ENCODE data around the gene ELP6. TPM values are rescaled to one million over a fixed set of nuclear protein-coding genes. Genes with fewer than 3 reads are reported as not detected.
A peak's percentile ranks its signal among the peaks of the same experiment; 100 is the strongest.
"Not testable (repeated sequence)": the region's sequence is repeated elsewhere in the genome, so short reads cannot be mapped to it uniquely, and the experiment has no call there.

The ELP6 gene
- total RNA-seq, 1 experiment from 2014 or later: 36.1 TPM

DNA sequence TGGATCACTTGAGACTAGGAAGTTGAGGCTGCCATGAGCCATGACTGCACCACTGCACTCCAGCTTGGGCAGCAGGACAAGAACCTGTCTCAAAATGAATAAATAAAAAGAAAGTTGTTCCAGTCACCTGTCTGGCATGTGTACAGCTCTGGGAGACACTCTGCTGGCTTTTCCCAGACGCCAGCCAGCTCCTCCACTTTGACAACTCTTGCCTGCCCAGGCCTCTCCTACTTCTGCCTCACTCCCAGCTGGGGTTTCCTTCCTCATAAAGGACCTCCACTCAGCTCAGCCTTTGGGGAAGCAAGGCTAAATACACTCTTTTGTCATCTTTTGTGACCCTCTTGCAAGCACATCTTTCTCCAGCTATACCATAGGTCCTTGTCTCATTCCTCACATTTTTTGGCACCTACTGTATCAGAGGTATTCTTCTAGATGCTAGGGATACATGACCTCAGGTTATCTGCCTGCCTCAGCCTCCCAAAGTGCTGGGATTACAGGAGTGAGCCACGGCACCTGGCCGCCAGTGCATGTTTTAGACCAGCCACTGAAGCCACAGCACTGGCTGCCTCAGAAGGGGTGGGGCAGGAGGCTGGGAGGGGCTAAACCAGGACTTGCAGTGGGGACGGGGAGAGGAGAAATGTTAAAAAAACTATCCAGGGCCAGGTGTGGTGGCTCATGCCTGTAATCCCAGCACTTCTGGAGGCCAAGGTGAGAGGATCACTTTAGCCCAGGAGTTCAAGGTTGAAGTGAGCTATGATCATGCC is 10.0 kb upstream of the ELP6 start:
- H3K36me3 ChIP-seq: no peaks in the 10 kb centered on the region
- H3K9me3 ChIP-seq (replicated peaks): no peaks in the 10 kb centered on the region
- no peaks in the 10 kb centered on the region for H3K27me3 ChIP-seq
- DNase-seq: no peak
- no peak overlapping the region for H3K27ac ChIP-seq
- H3K4me3 ChIP-seq: no peak overlapping the region
- H3K4me1 ChIP-seq: no peaks in the 10 kb centered on the region

DNA sequence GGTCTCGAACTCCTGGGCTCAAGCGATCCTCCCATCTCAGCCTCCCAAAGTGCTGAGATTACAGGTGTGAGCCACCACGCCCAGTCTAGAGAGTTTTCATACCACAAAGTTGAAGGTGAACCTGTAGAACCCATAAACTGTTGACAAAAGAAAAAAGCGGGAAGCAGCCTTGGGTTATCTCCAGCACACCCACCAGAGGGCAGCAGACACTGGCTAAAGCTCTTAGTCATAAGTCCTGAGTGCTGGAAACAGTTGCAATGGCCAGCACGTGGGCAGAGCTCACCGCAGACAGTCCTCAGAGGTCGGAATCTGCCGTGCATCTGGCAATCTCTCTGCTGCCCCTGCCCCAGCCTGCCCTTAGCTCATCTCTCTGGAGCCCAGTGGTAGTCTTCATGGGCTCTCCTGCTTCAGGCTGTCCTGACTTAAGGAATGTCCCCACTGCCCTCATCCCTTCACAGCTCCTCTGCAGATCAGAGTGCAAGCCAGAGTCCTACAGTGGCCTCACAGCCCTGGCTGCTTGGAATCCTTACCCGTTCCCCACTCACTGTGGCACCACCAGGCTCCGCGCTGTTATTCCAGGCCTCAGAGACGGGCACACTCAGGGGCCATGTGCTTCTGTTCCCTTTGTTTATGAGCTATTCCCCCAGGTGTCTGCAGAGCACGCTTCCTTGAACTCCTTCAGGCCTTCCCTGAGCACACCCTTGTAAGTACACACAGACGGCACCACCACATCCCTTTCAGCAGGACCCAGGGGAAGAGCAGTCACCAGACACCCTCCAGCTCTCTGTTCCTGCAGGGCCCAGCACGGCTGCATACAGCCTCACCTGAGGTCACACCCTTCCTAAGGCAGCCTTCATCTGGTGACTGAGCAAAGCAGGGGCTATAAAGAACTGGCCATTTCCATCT is 8.8 kb upstream of the ELP6 start:
- no peaks in the 10 kb centered on the region for H3K27me3 ChIP-seq
- no peaks in the 10 kb centered on the region for H3K4me1 ChIP-seq
- no peaks in the 10 kb centered on the region for H3K9me3 ChIP-seq (replicated peaks)
- H3K36me3 ChIP-seq: no peaks in the 10 kb centered on the region
- H3K27ac ChIP-seq: no peak overlapping the region
- peak; percentile 87 to 94 for DNase-seq
- H3K4me3 ChIP-seq: no peak overlapping the region

DNA sequence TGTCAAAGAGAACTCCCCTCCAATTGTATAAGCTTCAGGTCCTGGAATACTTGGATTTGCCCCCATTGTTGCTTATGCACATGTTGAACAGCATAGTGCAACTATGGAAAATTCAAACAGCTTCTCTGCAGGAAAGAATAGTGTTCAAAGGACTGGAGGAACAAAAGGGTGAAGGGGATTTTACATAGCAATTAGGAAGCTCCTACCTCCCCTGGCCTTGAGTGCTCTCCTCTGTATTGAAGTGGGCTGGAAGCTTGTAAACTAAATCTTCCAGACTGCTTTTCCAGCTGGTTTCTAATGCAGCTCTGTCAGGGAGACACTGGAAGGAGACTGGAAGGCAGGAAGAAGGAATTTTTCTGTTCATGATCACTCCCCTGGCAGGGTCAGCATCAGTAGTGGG is 7.2 kb upstream of the ELP6 start:
- Histone ChIP-seq H3K4me1 (peaks cover under 1% of the 10 kb centered on the region; the same call in 1 of the 2 replicates), H3K27ac (no peak overlapping the region), H3K4me3 (no peak overlapping the region), H3K36me3 (no peaks in the 10 kb centered on the region), H3K27me3 (no peaks in the 10 kb centered on the region), H3K9me3 (replicated peaks) (no peaks in the 10 kb centered on the region)
- DNase-seq: no peak

DNA sequence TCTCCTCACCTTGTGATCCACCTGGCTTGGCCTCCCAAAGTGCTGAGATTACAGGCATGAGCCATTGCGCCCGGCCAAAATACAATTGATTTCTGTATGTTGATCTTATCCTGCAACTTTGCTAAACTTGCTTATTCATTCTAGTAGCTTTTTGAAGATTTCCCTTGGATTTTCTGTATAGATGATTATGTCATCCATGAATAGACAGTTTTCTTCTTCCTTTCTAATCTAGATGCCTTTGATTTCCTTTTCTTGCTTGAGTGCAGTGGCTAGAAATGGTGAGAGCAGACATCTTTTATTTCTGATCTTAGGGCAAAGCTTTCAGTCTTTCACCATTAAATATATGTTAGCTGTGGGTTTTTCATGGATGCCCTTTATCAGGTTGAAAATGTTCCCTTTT is 4.4 kb upstream of the ELP6 start:
- Histone ChIP-seq H3K27ac (no peak overlapping the region), H3K4me1 (peaks cover 6% of the 10 kb centered on the region; the same call in 1 of the 2 replicates), H3K27me3 (no peaks in the 10 kb centered on the region), H3K36me3 (no peaks in the 10 kb centered on the region), H3K4me3 (no peak overlapping the region), H3K9me3 (replicated peaks) (no peaks in the 10 kb centered on the region)
- DNase-seq: no peak

DNA sequence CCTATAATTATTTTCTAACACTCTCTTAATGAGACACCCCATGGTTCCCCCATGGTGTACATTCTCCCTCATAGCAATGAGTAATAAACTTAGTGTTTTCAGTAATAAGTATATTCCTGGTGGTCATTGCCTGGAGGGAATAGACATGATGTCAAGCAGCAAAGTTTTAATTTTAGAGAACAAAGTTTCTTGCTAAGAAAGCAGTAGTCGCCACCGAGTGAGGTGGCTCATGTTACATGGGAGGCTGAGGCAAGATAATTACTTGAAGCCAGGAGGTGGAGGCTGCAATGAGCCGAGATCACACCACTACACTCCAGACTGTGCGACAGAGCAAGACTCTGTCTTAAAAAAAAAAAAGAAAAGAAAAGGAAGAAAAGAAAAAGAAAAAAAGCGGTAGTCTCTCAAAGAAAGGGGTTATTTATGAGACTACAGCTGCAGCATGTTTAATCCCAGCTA is 2.4 kb upstream of the ELP6 start:
- Histone ChIP-seq H3K4me1 (peaks cover 6% of the 10 kb centered on the region; the same call in 1 of the 2 replicates), H3K9me3 (replicated peaks) (no peaks in the 10 kb centered on the region), H3K27me3 (no peaks in the 10 kb centered on the region), H3K4me3 (no peak overlapping the region; the same call in 1 of the 2 replicates), H3K27ac (no peak overlapping the region), H3K36me3 (no peaks in the 10 kb centered on the region)
- peak; percentile 19 to 43 for DNase-seq

DNA sequence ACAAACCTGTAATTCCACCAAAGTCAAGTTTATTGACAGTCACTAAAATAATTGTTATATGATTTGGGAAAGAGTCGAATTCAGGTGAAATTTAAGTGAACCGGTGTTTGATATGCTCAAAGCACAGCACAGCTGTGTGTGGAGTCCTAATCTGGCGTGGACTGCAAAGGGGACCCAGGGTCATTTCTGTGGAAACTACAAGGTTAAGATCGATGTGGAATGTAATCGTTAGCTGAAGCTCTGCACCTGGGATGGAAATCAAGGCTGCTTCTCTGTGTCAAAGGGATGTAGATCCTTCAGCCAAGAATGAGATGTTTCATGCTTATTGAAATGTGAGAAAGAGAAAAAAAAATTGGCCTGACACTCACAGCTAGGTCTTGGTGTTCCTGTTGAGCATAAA is 1.6 kb upstream of the ELP6 start:
- DNase-seq: no peak
- H3K4me1 ChIP-seq: peaks cover 6% of the 10 kb centered on the region; the same call in 1 of the 2 replicates
- H3K9me3 ChIP-seq (replicated peaks): no peaks in the 10 kb centered on the region
- H3K27me3 ChIP-seq: no peaks in the 10 kb centered on the region
- H3K27ac ChIP-seq: no peak overlapping the region
- no peak overlapping the region for H3K4me3 ChIP-seq
- no peaks in the 10 kb centered on the region for H3K36me3 ChIP-seq

DNA sequence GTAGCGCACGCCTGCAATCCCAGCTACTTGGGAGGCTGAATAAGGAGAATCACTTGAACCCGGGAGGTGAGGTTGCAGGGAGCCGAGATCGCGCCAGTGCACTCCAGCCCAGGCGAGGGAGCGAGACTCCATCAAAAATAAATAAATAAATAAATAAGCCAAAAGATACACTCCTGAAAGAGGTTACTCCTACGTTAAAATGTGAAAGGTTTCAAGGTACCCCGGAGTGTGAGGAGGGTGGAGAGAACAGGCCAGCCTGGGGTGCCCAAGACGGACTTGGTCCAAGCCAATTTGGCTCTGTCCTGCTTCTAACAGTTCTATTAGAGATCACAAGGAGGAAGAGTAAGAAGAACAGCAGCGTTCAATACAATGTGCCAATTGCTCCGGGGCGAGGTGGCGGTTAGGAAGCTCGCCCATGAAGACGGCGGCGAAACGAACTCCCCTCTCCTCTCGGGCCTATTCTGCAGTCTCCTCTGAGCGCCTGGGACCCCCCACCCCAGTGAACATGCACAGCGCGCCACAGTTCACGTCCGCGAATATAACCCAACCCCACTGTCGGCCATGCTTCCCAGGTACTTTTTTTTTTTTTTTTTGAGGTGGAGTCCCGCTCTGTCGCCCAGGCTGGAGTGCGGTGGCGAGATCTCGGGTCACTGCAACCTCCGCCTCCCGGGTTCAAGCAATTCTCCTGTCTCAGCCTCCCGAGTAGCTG is 942 bp downstream of the ELP6 start:
- DNase-seq: peak; percentile 33 to 45
- Histone ChIP-seq H3K4me3 (peak overlapping the region; percentile 71), H3K9me3 (replicated peaks) (no peaks in the 10 kb centered on the region), H3K4me1 (peaks cover 6% of the 10 kb centered on the region; the same call in 1 of the 2 replicates), H3K27me3 (no peaks in the 10 kb centered on the region), H3K36me3 (0 out of 2 replicates have a peak, but pooled peaks cover 3% of the 10 kb centered on the region), H3K27ac (peak overlapping the region; percentile 85)

DNA sequence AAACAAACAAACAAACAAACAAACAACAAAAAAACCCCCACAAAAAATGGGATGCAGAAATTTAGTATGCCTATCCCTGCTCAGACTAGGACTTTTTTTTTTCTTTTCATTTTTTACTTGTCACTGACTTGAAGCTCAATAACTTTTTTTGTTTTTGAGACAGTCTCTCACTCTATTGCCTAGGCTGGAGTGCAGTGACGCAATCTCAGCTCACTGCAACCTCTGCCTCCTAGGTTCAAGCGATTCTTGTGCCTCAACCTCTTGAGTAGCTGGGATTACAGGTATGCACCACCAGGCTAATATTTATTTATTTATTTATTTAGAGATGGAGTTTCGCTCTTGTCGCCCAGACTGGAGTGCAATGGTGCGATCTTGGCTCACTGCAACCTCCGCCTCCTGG is 8.2 kb downstream of the ELP6 start:
- DNase-seq; H3K4me3 ChIP-seq; H3K27me3 ChIP-seq; H3K27ac ChIP-seq; H3K9me3 ChIP-seq (replicated peaks); H3K4me1 ChIP-seq: not testable (repeated sequence)
- peaks cover 11% of the 10 kb centered on the region; the same call in 1 of the 2 replicates for H3K36me3 ChIP-seq

DNA sequence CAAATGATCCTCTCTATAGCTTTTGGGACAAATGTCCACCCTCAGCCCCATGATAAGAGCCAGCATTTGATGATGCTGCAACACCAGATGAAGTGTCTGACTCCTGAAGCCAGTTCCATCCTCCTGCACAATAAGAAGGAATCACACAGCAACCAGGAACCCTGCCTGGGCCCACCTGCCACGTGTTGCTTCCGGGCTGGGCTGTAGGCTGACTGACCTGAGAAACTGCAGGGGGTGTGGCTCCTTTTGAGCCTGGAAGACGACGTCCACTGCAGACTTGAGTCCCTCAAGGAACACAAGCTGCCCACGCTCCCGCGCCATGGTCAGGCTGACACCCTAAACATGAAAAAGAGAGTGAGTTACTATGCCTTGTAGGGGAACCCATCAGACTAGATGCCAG is 9.4 kb downstream of the ELP6 start:
- Histone ChIP-seq H3K9me3 (replicated peaks) (no peaks in the 10 kb centered on the region), H3K36me3 (peaks cover 11% of the 10 kb centered on the region; the same call in 1 of the 2 replicates), H3K4me1 (no peaks in the 10 kb centered on the region), H3K27me3 (no peaks in the 10 kb centered on the region), H3K27ac (no peak overlapping the region), H3K4me3 (no peak overlapping the region)
- DNase-seq: no peak

DNA sequence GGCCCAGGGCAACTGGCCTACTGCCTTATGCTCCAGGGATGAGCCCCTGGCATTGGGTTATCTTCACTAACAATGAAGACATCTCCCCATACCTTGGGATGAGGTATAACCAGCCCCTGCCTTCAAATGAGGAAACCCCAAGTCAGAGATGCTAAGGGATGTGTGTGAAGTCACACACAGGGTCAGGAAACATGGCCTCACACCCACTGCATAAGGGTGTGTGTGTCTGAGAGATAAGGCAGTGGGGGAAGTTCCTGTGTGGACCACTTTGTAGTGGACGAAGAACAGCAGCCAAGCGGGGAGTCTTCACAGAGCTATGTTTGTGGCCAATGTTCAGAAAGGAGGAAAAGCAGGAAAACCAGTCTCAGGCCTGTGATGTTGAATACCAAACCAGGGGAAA is 10.5 kb downstream of the ELP6 start:
- peaks cover 15% of the 10 kb centered on the region for H3K36me3 ChIP-seq
- H3K27ac ChIP-seq: no peak overlapping the region
- no peaks in the 10 kb centered on the region for H3K9me3 ChIP-seq (replicated peaks)
- H3K27me3 ChIP-seq: no peaks in the 10 kb centered on the region
- H3K4me3 ChIP-seq: no peak overlapping the region
- DNase-seq: no peak
- H3K4me1 ChIP-seq: no peaks in the 10 kb centered on the region

DNA sequence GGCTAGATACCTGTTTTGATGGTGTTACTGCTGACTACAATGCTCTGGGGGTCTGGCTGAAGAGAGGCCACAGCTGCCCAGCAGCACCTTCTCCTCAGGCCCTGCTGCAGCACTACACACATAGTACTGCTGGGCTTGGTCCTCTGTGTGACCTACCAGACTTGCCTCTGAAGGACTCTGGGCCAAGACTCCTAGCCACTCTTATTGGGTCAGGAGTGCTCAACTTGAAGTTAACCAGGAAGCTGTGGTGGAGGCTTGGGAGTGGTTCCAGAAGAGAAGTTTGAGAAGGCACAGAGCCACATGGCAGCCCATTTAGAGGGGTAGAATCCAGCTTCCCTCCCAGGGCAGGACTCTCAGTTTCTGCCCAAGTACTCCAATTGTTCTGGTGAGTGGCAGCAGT is 16.6 kb downstream of the ELP6 start:
- no peak for DNase-seq
- no peaks in the 10 kb centered on the region for H3K4me1 ChIP-seq
- no peaks in the 10 kb centered on the region for H3K9me3 ChIP-seq (replicated peaks)
- peaks cover 25% of the 10 kb centered on the region for H3K36me3 ChIP-seq
- H3K27ac ChIP-seq: no peak overlapping the region
- no peak overlapping the region for H3K4me3 ChIP-seq
- H3K27me3 ChIP-seq: no peaks in the 10 kb centered on the region

DNA sequence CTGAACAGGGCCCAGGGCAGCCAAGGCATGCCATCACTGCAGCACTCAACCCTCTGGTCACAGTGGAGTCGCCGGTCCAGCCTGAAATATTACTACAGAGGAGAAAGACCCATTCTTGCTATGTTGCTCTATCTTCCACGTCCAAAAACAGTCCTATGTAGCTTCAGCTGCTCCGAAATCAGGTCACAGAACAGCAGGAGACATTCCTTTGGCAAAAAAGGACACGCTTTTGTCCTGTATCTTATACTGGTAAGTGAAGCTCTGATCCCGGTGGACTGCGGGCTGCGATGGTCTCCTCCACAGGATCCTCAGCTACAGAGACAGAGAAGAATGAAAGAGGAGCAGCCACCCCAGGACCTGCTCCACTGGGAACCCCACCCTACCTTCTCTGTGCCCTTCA is 17.6 kb downstream of the ELP6 start:
- DNase-seq: no peak
- peaks cover 25% of the 10 kb centered on the region for H3K36me3 ChIP-seq
- no peak overlapping the region for H3K27ac ChIP-seq
- no peaks in the 10 kb centered on the region for H3K4me1 ChIP-seq
- no peak overlapping the region for H3K4me3 ChIP-seq
- no peaks in the 10 kb centered on the region for H3K27me3 ChIP-seq
- H3K9me3 ChIP-seq (replicated peaks): no peaks in the 10 kb centered on the region

DNA sequence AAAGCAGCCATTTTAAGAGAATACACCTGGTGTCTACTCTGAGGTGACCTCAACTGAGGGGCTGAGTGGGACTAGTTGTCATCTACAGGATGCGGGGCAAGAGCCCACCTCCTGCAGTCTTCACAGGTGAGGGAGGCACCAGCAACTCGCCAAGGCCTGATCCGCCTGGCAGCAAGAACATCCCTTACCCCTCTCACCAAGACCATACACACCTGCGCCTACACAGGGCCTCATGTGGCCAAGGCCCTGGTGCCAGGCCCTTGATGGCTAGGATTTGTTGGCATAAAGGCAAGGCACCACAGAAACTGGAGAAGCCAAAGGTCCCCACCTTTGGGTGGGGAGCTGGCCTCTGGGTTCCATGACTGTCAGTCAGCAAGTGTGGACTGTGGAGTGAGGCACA is 18.4 kb downstream of the ELP6 start:
- no peak overlapping the region for H3K27ac ChIP-seq
- H3K36me3 ChIP-seq: peaks cover 27% of the 10 kb centered on the region
- H3K4me3 ChIP-seq: no peak overlapping the region
- no peaks in the 10 kb centered on the region for H3K9me3 ChIP-seq (replicated peaks)
- DNase-seq: no peak
- H3K27me3 ChIP-seq: no peaks in the 10 kb centered on the region
- no peaks in the 10 kb centered on the region for H3K4me1 ChIP-seq

DNA sequence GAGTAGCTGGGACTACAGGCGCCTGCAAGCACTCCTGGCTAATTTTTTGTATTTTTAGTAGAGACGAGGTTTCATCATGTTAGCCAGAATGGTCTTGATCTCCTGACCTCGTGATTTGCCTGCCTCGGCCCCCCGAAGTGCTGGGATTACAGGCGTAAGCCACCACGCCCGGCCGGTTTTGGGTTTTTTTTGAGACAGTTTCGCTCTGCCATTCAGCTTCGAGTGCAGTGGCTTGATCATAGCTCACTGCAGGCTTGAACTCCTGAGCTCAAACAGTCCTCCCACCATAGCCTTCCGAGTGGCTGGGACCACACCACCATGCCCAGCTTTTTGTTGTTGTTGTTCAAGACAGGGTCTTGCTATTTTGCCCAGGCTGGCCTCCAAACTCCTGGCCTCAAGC is 21.7 kb downstream of the ELP6 start:
- H3K27me3 ChIP-seq: no peaks in the 10 kb centered on the region
- H3K4me1 ChIP-seq: no peaks in the 10 kb centered on the region
- H3K36me3 ChIP-seq: peaks cover 19% of the 10 kb centered on the region; the same call in 1 of the 2 replicates
- H3K9me3 ChIP-seq (replicated peaks): no peaks in the 10 kb centered on the region
- H3K4me3 ChIP-seq: no peak overlapping the region
- no peak overlapping the region for H3K27ac ChIP-seq
- no peak for DNase-seq

Data from SJCRH30 (cell line).